ENCODE data around the gene CAMK1D.

- TF ChIP-seq POLR2A (IDR thresholded peaks at IDR 0.05) = no peak
- no peak for TF ChIP-seq CTCF (IDR thresholded peaks at IDR 0.05)
Observed at GRCh38 chr10:12533723-12534122, 184.4 kb downstream of the CAMK1D start.
